DMS 273 (cell line): ENCODE data around the gene CARMIL1.
A peak's percentile ranks its signal among the peaks of the same experiment; 100 is the strongest.
"Not testable (repeated sequence)": the region's sequence is repeated elsewhere in the genome, so short reads cannot be mapped to it uniquely, and the experiment has no call there.

Experiments used
- DNase-seq: peaks from one replicate; lab custom pipeline; 2025; ENCODE audit not compliant: unreplicated experiment; lab: John Stamatoyannopoulos, UW

The CARMIL1 gene

DNA sequence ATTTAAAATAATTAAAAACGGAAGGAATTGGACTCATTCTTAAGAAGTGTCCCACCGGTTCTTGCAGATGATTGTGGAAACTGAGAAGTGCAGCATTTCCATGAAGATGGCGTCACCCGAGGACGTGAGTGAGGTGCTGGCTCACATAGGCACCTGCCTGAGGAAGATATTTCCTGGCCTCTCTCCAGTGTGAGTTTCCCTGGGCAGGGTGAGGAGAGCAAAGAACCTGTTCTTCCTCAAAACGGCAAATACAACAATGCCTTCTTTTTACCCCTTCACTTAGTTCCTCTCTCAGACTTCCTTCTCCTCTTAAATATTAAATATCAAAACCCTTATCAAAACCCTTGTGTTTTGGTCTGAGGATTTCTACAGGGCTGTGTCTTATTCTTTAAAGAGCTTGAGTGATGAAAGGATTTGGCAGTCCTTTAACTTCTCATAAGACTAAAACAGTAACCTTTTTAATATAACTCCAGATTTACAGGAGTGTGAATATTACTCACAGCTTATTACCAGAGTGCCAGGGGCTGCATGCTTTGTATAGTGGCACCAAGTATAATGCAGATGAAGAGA, 156.3 kb downstream of the CARMIL1 start:
- DNase-seq: no peak

GRCh38 chr6:25436760-25437159, 157.6 kb downstream of the CARMIL1 start:
- DNase-seq: no peak

- DNase-seq: no peak
Observed at GRCh38 chr6:25439368-25439767, 160.2 kb downstream of the CARMIL1 start.

GRCh38 chr6:25441663-25442270, 162.6 kb downstream of the CARMIL1 start:
- no peak for DNase-seq

- no peak for DNase-seq
Observed at GRCh38 chr6:25442898-25443297, 163.7 kb downstream of the CARMIL1 start.

GRCh38 chr6:25444521-25444920, 165.3 kb downstream of the CARMIL1 start:
- DNase-seq: not testable (repeated sequence)

- no peak for DNase-seq
Observed at GRCh38 chr6:25446830-25447569, 167.8 kb downstream of the CARMIL1 start.

DNA sequence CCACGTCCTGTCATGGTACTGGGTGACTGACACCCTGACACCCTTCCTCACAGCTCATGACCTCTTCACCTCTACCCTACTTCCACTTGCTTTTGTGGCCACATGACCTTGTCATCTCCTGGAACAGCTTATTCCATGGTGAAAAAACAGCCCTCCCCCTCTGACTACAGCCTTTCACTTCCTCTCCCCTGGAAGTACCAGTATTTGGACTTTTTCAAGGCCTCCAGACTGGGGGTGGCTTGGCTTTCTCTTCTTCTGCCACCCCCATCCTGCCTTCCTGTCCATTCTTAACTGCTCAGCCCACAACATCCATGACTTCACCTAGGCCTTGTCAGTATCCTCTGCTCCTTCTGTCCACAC, 168.4 kb downstream of the CARMIL1 start:
- no peak for DNase-seq

GRCh38 chr6:25448965-25449538, 169.9 kb downstream of the CARMIL1 start:
- DNase-seq: peak; percentile 69

GRCh38 chr6:25449774-25450173, 170.6 kb downstream of the CARMIL1 start:
- DNase-seq: peak; percentile 90

- DNase-seq: no peak
Observed at GRCh38 chr6:25450469-25451198, 171.5 kb downstream of the CARMIL1 start.

GRCh38 chr6:25452031-25452430, 172.9 kb downstream of the CARMIL1 start:
- peak; percentile 13 for DNase-seq

GRCh38 chr6:25453288-25453687, 174.1 kb downstream of the CARMIL1 start:
- no peak for DNase-seq

DNA sequence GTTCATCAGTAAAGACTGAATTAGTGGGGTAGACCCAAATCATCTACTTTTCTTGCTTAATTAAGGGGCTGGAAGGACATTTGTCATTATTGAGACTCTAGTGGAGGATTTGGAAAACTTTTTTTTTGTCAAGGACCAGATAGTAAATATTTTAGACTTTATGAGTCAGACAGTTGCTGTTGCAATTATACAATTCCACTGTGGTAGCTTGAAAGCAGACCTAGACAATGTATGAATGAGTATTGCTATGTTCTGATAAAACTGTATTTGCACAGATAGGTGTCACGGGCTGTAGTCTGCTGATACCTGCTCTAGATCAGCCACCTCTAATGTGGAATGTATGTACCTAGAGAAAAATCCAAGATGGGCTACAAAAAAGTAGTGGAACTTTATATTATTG, 175.0 kb downstream of the CARMIL1 start:
- no peak for DNase-seq

- DNase-seq: peak; percentile 49
Observed at GRCh38 chr6:25456249-25457040, 177.3 kb downstream of the CARMIL1 start.

GRCh38 chr6:25457516-25457915, 178.3 kb downstream of the CARMIL1 start:
- no peak for DNase-seq

- no peak for DNase-seq
Observed at GRCh38 chr6:25458485-25458884, 179.3 kb downstream of the CARMIL1 start.

- DNase-seq: no peak
Observed at GRCh38 chr6:25462235-25462897, 183.2 kb downstream of the CARMIL1 start.

- no peak for DNase-seq
Observed at GRCh38 chr6:25463441-25463840, 184.3 kb downstream of the CARMIL1 start.

GRCh38 chr6:25464225-25464624, 185.1 kb downstream of the CARMIL1 start:
- DNase-seq: no peak
